ENCODE results near the gene FLVCR2.

Gene FLVCR2

GRCh38 chr14:75549169-75549568, 29.3 kb upstream of the FLVCR2 start:
- TF ChIP-seq FOXP2 (optimal IDR thresholded peaks at IDR 0.05; ENCODE audit: control extremely low read depth, extremely low read length, insufficient read depth) (no peak), EZH2 (IDR thresholded peaks at IDR 0.05) (no peak), POLR2AphosphoS5 (IDR thresholded peaks at IDR 0.05; ENCODE audit: borderline replicate concordance, low read depth, low read length) (no peak)
- Histone ChIP-seq H3K4me3 (no peak overlapping the region), H3K36me3 (ENCODE audit: insufficient read depth, low read length) (no peaks in the 10 kb centered on the region), H3K9me3 (ENCODE audit: low read depth, low read length) (no peaks in the 10 kb centered on the region), H3K27ac (no peak overlapping the region), H3K9ac (ENCODE audit: insufficient read length) (no peak overlapping the region)
- no peak for DNase-seq (ENCODE audit: low read depth, low spot score)

GRCh38 chr14:75551021-75551420, 27.4 kb upstream of the FLVCR2 start:
- no peak for DNase-seq (ENCODE audit: low read depth, low spot score)
- Histone ChIP-seq H3K9ac (ENCODE audit: insufficient read length) (no peak overlapping the region), H3K36me3 (ENCODE audit: insufficient read depth, low read length) (no peaks in the 10 kb centered on the region), H3K27ac (no peak overlapping the region), H3K4me3 (no peak overlapping the region), H3K9me3 (ENCODE audit: low read depth, low read length) (no peaks in the 10 kb centered on the region)
- TF ChIP-seq FOXP2 (optimal IDR thresholded peaks at IDR 0.05; ENCODE audit: control extremely low read depth, extremely low read length, insufficient read depth) (no peak), POLR2AphosphoS5 (IDR thresholded peaks at IDR 0.05; ENCODE audit: borderline replicate concordance, low read depth, low read length) (no peak), EZH2 (IDR thresholded peaks at IDR 0.05) (no peak)

- TF ChIP-seq FOXP2 (optimal IDR thresholded peaks at IDR 0.05; ENCODE audit: control extremely low read depth, extremely low read length, insufficient read depth) (no peak), EZH2 (IDR thresholded peaks at IDR 0.05) (no peak), POLR2AphosphoS5 (IDR thresholded peaks at IDR 0.05; ENCODE audit: borderline replicate concordance, low read depth, low read length) (no peak)
- Histone ChIP-seq H3K4me3 (no peak overlapping the region), H3K27ac (no peak overlapping the region), H3K36me3 (ENCODE audit: insufficient read depth, low read length) (no peaks in the 10 kb centered on the region), H3K9ac (ENCODE audit: insufficient read length) (no peak overlapping the region), H3K9me3 (ENCODE audit: low read depth, low read length) (no peaks in the 10 kb centered on the region)
- no peak for DNase-seq (ENCODE audit: low read depth, low spot score)
Measured at GRCh38 chr14:75553157-75553556, 25.3 kb upstream of the FLVCR2 start.

- TF ChIP-seq EZH2 (IDR thresholded peaks at IDR 0.05) (no peak), FOXP2 (optimal IDR thresholded peaks at IDR 0.05; ENCODE audit: control extremely low read depth, extremely low read length, insufficient read depth) (no peak), POLR2AphosphoS5 (IDR thresholded peaks at IDR 0.05; ENCODE audit: borderline replicate concordance, low read depth, low read length) (no peak)
- H3K4me3 ChIP-seq: no peak overlapping the region
- H3K36me3 ChIP-seq (ENCODE audit: insufficient read depth, low read length): no peaks in the 10 kb centered on the region
- DNase-seq (ENCODE audit: low read depth, low spot score): no peak
- H3K9me3 ChIP-seq (ENCODE audit: low read depth, low read length): no peaks in the 10 kb centered on the region
- H3K9ac ChIP-seq (ENCODE audit: insufficient read length): no peak overlapping the region
- H3K27ac ChIP-seq: no peak overlapping the region
Measured at GRCh38 chr14:75553761-75554364, 24.6 kb upstream of the FLVCR2 start.

GRCh38 chr14:75554482-75554881, 23.9 kb upstream of the FLVCR2 start:
- DNase-seq (ENCODE audit: low read depth, low spot score): no peak
- no peak overlapping the region for H3K27ac ChIP-seq

GRCh38 chr14:75558440-75558839, 20.0 kb upstream of the FLVCR2 start:
- no peaks in the 10 kb centered on the region for H3K36me3 ChIP-seq (ENCODE audit: insufficient read depth, low read length)
- H3K9ac ChIP-seq (ENCODE audit: insufficient read length): no peak overlapping the region
- no peak overlapping the region for H3K4me3 ChIP-seq
- DNase-seq (ENCODE audit: low read depth, low spot score): no peak
- TF ChIP-seq EZH2 (IDR thresholded peaks at IDR 0.05) (no peak), FOXP2 (optimal IDR thresholded peaks at IDR 0.05; ENCODE audit: control extremely low read depth, extremely low read length, insufficient read depth) (no peak), POLR2AphosphoS5 (IDR thresholded peaks at IDR 0.05; ENCODE audit: borderline replicate concordance, low read depth, low read length) (no peak)
- H3K9me3 ChIP-seq (ENCODE audit: low read depth, low read length): no peaks in the 10 kb centered on the region
- H3K27ac ChIP-seq: no peak overlapping the region

More at GRCh38 chr14:75554482-75554881, 23.9 kb upstream of the FLVCR2 start:
- TF ChIP-seq POLR2AphosphoS5 (IDR thresholded peaks at IDR 0.05; ENCODE audit: borderline replicate concordance, low read depth, low read length) (no peak), EZH2 (IDR thresholded peaks at IDR 0.05) (no peak), FOXP2 (optimal IDR thresholded peaks at IDR 0.05; ENCODE audit: control extremely low read depth, extremely low read length, insufficient read depth) (no peak)
- Histone ChIP-seq H3K9ac (ENCODE audit: insufficient read length) (no peak overlapping the region), H3K36me3 (ENCODE audit: insufficient read depth, low read length) (no peaks in the 10 kb centered on the region), H3K4me3 (no peak overlapping the region), H3K9me3 (ENCODE audit: low read depth, low read length) (no peaks in the 10 kb centered on the region)

- no peak for DNase-seq (ENCODE audit: low read depth, low spot score)
- Histone ChIP-seq H3K27ac (no peak overlapping the region), H3K9me3 (ENCODE audit: low read depth, low read length) (no peaks in the 10 kb centered on the region), H3K4me3 (no peak overlapping the region), H3K36me3 (ENCODE audit: insufficient read depth, low read length) (no peaks in the 10 kb centered on the region), H3K9ac (ENCODE audit: insufficient read length) (no peak overlapping the region)
- TF ChIP-seq FOXP2 (optimal IDR thresholded peaks at IDR 0.05; ENCODE audit: control extremely low read depth, extremely low read length, insufficient read depth) (no peak), POLR2AphosphoS5 (IDR thresholded peaks at IDR 0.05; ENCODE audit: borderline replicate concordance, low read depth, low read length) (no peak), EZH2 (IDR thresholded peaks at IDR 0.05) (no peak)
Measured at GRCh38 chr14:75559045-75559444, 19.4 kb upstream of the FLVCR2 start.

GRCh38 chr14:75559451-75560222, 18.8 kb upstream of the FLVCR2 start:
- H3K27ac ChIP-seq: no peak overlapping the region

More at GRCh38 chr14:75559451-75560222, 18.8 kb upstream of the FLVCR2 start:
- no peaks in the 10 kb centered on the region for H3K36me3 ChIP-seq (ENCODE audit: insufficient read depth, low read length)
- TF ChIP-seq EZH2 (IDR thresholded peaks at IDR 0.05) (no peak), FOXP2 (optimal IDR thresholded peaks at IDR 0.05; ENCODE audit: control extremely low read depth, extremely low read length, insufficient read depth) (no peak), POLR2AphosphoS5 (IDR thresholded peaks at IDR 0.05; ENCODE audit: borderline replicate concordance, low read depth, low read length) (no peak)
- H3K4me3 ChIP-seq: no peak overlapping the region
- H3K9ac ChIP-seq (ENCODE audit: insufficient read length): no peak overlapping the region
- H3K9me3 ChIP-seq (ENCODE audit: low read depth, low read length): no peaks in the 10 kb centered on the region
- DNase-seq (ENCODE audit: low read depth, low spot score): no peak

All from SK-N-MC (cell line).